HG03139 (cell line): ENCODE data around the gene PEX11G.

Source experiments
- ATAC-seq: cut with Tn5 transposase; IDR thresholded peaks from one replicate; pipeline ENCODE4 v1.9.1; 2021; ENCODE audit not compliant: unreplicated experiment

The PEX11G gene

DNA sequence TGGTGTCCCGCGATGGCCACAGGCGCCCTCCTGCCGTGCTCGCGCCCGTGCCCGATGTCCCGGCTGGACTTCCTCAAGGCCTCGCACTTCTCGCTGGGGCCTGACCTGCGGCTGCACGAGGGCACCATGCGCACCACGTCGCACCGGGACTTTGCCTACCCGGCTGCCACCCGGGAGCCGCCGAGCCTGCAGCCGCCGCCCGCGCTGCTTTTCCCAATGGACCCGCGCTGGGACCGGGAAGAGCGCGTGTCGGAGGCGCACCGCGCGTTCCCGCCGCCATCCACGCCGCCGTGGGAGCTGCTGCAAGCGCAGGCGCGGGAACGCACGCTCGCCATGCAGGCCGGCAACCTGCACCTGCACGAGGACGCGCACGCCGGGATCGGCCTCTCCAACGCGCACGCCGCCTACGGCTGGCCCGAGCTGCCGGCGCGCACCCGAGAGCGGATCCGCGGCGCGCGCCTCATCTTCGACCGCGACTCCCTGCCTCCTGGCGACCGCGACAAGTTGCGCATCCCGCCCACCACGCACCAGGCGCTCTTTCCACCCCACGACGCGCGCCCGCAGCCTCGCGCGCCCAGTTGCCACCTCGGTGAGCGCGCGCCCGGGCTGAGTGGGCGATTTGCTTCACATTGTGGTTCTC lies 12.1 kb upstream of the PEX11G start:
- ATAC-seq = no peak

DNA sequence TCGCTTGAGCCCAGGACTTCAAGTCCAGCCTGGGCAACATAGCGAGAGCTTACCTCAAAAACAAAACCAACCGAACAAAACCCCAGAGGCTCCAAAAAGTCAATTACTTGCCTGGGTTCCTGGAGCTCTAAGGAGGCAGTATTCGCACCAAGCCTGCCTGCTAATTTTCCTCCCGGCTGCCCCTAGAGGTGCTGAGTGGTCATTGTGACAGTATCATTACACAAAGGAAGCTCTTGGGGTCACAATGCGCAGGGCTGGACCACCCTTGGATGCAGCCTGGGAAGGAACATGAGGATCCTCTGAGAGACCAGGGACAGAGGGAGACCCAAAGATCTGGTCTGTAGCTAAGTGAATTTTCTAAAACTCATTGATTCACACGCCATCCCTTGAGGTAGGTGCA lies 8.5 kb upstream of the PEX11G start:
- ATAC-seq = no peak

DNA sequence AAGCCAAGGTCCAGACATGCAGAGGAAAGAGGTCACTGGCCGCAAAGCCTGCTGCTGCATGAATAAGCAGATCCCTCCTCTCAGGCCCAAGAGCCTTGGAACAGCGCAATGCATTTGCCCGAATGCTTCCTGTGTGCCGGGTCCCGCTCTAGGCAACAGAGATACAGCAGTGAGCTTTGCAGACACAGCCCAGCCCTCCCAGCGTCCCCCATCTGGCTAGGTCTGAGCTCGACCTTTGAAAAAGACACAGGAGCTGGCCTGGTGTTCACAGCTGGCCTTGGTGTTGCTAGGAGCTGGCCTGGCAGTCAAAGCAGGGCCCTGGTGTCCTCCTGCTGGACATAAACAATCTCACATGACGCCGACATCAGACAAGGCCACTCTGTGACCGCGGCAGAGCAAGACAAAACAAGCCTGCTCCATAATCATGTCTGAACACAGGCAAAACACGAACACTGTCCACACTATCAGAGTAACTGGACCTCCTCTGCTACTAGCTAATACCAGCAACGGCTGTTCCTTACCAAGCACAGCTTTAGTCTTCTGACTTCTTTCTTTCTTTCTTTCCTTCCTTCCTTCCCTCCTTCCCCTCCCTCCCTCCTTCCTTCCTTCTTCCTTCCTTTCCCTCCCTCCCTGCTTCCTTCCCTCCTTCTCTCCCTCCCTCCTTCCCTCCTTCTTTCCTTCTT lies 5.7 kb upstream of the PEX11G start:
- no peak for ATAC-seq

DNA sequence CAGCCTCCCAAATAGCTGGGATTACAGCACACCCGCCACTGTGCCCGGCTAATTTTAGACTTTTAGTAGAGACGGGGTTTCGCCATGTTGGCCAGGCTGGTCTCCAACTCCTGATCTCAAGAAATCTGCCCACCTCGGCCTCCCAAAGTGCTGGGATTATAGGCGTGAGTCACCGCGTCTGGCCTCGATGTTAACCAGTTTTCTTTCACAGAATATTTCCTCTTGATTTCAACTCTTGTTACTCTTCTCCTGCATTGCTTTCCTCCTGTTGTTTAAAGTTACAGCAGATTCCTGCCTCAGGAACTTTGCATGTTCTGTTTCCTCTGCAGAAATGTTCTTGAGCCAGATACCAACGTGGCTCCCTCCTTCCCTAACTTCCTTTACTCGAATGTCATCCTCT lies 3.7 kb upstream of the PEX11G start:
- ATAC-seq = no peak

DNA sequence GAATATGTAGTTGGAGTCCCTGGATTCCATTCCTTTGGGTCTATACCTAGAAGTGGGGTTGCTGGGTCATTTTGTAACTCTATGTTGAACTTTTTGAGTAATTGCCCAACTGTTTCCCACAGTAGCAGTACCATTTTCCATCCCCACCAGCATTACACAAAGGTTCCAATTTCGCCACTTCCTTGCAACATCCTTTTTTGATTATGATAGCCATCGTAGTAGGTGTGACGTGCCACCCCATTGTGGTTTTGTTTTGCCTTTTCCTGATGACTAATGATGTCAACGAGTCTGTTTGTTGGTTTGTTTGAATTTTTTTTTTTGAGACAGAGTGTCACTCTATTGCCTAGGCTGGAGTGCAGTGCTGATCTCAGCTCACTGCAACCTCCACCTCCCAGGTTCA lies 3.3 kb upstream of the PEX11G start:
- ATAC-seq = no peak

DNA sequence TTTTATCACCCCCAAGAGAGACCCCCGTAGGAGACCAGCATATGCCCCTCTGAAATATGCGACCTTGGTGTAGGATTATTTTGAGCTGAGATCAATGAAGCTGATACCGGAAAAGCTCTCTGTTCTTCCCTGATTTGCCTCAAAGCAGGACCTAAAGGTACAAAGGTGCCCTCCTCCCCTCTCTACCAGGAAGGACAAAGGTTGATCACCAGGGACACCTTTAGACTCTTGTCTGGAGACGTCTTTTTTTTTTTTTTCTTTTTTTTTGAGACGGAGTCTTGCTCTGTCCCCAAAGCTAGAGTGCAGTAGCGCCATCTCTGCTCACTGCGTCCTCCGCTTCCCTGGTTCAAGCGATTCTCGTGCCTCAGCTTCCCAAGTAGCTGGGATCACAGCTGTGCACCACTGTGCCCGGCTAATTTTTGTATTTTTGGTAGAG lies 792 bp upstream of the PEX11G start:
- no peak for ATAC-seq

DNA sequence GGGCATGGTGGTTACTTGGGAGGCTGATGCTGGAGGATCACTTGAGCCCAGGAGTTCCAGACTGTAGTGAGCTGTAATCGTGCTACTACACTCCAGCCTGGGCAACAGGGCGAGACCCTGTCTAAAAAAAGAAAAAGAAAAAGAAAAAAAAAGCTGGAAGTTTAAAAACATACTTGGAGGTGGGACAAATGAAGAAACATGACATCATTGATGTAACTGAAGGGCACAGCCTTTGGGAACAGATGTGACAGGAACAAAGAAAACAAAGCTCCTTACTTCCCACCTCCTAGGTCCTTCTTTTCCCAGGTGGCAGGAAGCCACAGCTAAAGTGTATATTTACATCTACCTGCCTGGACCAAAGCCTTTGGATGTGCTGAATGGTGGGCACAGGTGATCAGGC lies 1.9 kb downstream of the PEX11G start:
- ATAC-seq = no peak

DNA sequence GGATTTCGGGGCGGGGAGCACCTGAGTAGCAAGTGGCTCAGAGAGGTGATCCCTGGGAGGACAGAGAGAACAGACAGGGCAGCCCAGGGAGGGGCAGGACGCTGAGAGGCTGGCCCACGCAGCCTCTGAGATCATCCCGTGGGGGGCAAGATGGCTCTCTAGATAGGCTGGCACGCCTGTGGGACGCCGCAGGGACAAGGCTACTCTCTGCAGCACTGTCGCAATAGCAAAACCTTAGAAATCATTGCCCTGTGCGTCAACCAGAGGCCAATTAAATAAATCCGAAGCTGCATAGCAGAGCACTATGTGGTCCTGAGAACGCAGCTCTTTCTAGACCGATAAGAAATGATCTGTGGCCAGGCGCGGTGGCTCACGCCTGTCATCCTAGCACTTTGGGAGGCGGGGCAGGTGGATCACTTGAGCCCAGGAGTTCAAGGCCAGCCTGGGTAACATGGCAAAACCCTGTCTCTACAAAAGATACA lies 5.1 kb downstream of the PEX11G start:
- ATAC-seq = no peak

DNA sequence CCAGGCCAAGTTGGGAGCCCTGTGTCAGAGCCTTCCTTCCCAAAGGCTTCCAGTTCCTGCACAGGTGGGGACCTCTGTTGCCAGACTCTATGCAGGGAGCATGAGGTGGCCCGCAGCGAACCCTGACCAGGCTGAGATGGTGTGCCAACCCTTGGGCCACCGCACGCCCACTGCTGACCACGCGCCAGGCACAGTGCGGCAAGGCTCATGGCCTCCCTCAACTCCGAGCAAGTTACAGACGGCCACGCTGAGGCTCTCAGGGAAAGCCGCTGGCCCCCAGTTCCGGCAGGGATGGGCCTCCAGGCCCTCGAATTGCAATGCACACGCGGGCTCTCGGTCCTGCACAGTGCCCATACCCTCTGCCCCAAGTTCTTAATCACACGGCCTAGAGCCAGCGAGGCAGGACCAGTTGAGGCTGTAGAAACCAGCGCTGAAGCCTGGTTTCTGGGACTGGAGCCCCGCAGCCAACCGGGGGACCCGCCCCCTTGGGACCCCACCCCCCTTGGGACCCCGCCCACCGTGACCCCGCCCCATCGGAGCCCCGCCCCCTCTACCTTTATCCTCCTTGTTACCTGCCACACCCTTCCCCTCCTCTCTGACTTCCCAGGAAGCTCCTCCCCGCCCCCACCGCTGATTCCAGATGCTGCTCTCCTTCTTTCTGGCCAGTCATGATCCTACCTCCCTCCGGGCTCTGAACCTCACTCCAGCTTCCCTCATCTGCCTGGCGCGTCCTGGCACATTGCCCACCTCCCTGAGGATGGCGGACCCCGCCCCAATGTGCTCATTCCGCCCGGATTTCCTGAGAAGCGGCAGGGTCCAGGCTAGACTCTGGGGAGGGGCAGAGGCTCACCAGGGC lies 6.0 kb downstream of the PEX11G start:
- no peak for ATAC-seq

DNA sequence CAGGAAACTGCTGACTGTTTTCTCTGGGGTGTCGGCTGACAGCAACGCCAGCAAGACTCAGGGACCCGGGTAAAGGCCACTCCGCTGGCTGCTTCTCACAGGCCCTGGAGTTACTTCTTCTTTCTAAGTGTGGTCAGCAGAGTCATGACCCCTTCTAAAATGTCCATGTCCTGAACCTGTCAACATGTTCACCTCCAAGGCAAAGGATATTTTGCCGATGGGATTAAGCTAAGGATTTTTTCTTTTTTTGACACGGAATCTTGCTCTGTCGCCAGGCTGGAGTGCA lies 7.9 kb downstream of the PEX11G start:
- no peak for ATAC-seq

DNA sequence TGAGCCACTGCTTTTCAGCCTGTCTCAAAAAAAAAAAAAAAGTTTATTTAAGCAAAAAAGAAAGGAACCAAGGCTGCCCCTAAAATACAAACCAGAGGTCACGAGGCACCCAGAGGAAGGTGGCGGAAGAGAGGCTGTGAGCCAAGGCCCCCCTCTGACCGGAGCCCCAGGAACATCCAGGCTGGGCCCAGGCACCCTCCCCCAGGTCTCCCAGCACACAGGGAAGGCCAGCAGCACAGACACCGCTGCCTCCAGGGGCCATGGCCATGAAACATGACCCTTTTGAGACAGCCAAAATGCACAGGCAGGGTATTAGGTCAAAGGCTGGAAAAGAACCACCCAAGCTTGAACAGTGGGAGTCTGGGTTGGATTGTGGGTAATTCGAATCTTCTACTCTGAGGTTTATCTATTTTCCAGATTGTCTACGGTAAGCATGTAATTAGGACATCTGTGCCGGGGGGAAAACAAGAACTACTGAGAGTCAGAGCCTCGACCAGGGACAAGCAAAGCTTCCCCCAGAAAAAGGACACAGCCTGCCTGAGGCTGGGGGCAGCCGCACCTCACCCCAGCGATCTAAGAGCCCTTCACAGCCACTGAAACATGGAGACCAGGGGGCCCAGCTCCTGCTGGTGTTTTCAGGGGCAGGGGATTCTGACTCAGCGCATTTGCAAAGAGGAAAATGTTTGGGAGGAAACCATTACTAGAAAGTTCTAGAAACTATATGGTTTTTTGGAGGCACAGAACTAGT lies 8.4 kb downstream of the PEX11G start:
- ATAC-seq = no peak

DNA sequence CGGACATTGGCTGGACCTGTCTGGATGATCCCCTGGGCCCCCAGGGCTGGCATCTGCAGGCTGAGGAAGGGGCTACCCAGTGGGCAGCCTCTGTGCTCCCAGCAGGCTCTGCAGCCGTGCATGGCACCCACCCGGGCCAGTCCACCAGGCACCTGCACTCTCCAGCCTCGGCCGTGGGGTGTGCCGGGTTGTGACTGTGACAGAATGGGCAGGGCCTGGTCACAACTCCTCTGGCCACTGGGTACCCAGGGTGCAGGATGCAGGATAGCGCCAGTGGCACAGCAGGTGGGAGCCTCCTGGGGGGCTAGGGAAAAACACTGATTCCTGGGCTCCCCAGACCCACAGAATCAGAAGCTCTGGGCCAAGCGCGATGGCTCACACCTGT lies 10.0 kb downstream of the PEX11G start:
- no peak for ATAC-seq

DNA sequence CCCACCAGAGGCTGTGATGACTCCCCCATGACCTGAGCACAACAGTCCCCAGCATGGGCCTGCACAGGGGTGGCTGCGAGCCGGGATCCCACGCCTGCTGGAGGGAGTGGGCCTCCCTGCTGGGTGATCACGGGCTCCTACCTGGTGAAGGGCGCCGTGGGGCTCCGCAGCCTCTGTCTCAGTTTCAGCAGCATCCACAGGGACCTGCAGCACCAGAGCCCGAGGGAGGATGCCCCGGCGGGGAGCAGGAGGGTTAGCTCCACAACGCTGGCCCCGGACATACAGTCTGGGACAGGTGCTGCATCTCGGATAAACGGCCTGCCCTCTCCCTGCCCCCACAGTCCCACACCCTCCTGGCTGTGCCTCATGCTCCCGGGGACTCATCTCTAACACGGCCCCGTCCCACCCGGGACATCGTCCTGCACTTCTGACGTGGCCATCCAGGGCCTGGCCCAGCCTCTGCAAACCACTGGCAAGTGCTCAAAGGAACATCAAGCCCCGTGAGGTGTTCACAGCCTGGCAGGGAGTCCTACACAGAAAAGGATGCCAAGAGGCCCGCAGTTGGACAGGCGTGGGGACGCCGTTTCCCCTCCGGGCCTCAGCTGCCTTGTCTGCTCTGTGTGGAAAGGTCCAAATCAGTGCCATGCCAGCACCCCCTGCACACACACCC lies 10.5 kb downstream of the PEX11G start:
- no peak for ATAC-seq

DNA sequence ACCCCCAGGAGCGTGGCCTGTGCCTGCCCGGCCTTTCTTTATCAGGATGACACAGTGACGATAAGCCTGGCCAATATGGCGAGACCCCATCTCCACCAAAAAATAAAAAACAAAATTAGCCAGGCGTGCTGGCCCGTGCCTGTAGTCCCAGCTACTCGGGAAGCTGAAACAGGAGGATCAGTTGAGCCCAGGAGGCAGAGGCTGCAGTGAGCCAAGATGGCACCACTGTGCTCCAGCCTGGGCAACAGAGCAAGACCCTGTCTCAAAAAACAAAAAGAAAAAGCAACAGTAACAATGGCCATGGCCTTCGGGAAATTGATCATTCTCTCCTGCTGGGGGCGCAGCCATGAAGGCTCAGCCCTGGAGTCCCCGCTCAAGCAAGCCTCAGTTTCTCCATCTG lies 11.1 kb downstream of the PEX11G start:
- ATAC-seq = no peak

DNA sequence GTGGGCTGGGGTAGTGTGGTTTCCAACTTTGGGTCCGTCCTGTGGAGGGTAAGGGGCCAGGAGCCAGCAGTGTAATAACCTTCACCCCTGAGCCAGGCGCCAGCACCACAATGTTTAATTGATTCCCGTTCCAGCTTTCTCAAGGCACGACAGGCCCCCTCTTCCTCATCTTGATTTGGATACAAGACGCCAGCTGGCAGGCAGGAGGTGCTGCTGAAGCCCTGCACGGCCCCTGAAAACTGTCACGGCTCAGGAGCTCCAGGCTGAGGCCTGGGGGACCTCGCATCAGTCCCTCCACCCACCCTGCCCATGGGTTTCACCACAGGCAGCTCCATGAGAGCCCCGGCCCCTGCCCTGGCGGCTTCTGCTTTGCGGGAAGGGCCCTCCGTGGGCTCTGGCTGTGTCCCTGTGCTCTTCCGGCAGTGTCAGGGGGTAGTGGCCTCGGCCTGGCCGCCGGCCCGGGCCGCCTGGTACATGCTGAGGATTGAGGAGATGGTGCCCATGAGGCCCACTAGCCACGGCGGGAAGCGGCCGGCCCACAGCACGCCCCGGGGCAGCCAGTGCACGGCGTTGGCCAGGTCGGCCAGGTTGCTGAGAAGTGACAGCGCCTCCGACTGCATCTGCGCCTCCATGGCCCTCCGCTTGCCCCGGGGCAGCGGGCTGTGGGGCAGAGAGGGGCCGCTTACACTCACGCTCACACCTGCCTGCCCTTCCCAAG lies 11.9 kb downstream of the PEX11G start:
- ATAC-seq = no peak

DNA sequence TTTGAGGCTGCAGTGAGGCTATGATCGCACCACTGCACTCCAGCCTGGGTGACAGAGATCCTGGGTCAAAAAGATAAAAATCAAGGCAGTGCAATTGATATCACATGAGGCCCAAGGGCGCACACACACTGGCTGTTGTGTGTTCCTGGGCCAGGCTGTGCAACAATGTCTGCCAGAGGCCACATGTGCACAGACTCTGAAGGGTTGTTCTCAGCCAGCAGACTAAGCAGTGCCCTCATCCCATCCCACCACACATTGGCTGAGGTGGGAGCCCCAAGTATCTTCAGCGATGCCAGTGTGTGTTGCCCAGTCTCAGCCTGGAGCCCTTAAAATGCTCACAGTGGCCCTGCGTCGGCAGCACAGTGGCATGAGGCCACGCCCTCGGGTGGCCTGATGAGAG lies 12.6 kb downstream of the PEX11G start:
- no peak for ATAC-seq

DNA sequence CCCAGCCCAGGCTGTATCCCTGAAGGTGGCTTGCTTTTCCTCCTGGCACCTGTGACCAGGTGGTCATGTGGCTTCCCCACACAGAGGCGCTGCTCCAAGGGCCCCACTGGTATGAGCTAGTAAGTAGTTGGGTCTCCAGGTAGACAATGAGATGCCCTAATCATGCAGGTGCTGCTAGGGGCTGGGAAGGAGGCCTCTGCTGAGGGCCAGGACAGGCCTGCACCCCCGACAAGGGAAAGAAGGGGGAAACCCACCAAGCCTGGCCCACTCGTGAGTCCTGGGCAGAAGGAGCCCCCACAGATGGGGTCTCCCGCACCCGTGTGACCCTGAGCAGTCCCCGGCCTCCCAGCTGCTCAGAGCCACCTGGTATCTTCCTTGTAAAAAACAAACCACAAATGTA lies 13.2 kb downstream of the PEX11G start:
- no peak for ATAC-seq

DNA sequence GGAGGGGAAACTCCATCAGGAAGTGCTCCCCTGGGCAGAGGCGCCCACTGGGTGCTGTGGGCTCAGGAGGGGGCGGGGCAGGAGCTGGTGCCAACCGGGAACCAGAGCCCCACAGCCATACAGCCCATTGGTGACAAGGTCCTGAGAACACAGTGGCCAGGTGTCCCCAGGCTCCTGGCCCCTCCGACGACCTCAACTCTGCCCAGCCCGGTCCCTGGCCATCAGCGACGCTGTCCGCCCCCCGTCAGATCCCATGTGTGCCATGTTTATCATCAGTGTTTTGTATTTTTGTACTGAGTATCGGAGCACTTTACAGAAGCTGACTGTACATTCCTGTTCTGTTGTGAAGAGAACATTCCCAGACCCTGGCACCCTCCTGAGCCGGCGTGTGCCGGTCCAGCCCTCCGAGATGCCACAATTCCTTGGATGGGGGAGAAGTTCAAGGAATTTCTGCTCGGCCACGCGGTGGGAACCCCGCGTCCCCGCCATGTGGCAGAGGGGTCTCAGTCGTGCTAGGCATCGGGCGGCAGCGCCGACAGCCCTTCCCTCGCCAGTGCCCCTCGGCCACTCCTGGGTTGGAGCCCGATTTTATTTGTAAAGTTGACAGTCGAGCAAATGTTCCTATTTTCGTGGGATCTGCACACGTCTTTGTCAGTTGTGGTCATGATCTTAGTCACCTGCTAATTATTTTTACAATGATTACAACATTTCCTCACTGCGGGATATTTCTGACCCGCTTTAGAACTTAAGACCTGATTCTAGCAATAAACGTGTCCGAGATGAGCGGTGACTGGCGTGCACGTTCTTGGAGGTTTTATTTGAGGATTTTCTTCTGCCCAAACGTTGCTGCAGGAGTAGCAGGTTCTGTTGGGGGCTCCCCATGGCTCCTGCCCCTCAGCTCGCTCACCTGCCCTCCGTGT lies 16.9 kb downstream of the PEX11G start:
- no peak for ATAC-seq
